ENCODE results near the gene REV1. TPM values are rescaled to one million over a fixed set of nuclear protein-coding genes. Genes with fewer than 3 reads are reported as not detected.

The REV1 gene
- total RNA-seq (2022) (38.7 and 49.0 TPM in 2 replicates), Bru-seq, nascent RNA (percentile 91 among the genes with signal in this experiment), BruChase-seq, experiment 1, labeled RNA remaining after a 6-hour chase (percentile 76 among the genes with signal in this experiment), BruChase-seq, experiment 2, labeled RNA remaining after a 2-hour chase (percentile 83 among the genes with signal in this experiment)
- long read RNA-seq, full-length matches to known transcripts: 3 of 24 reads
- long read RNA-seq, partial matches to known transcripts: 12 of 24 reads
- long read RNA-seq, other reads (novel, unspliced or antisense): 9 of 24 reads

DNA sequence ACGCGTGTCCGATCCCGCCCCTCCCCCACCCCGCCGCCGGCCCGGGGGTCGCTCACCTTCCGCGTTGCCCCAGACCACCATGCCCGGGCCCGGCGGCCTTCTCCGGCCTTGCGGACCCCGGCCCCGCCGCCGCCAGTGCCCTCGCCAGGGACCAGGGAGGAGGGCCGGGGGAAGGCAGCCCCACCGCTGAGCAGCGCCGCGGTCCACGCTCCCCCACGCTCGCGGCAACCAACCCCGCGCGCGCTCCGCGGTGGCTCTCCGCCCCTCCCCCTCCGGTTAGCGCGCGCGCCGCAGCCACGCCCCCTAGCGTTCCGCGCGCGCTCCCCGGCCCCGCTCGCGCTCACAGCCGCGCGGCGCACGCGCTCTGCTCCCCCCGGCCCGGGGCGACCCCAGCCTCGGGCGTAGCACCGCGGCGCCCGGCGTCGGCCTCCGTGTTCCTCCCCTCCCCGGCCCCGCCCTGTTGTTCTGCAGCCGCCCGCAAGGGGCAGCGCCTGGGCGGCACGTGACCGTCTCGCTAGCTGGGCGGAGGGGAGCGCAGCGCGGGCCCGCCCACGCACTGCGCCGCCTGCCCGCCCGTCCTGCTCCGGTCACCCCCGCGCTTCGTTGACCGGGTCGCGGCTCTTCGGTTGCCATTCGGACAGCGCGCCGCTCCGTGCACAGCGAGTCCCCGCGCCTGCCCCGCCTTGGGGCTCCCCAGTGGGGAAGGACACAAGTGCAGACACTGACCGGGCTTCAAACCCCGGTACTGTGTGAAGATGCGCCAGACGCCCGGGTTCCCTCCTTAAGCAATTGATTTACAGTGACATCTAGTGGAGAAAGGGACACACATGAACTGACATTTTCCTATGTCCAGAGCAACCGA is at the start of gene REV1:
REV1 (minus strand) TSS at position 257 of the 862 bp plus-strand sequence. CDS start 25,042 bp downstream, outside the sequence.
- Mint-ChIP-seq H3K4me1 (ENCODE audit: low read depth, unreplicated experiment) (peaks cover 26% of the 10 kb centered on the region), H3K27ac (ENCODE audit: unreplicated experiment) (peak within 1 kb of the TSS; percentile 97), H3K9me3 (ENCODE audit: low read depth, unreplicated experiment) (no peaks in the 10 kb centered on the region), H3K36me3 (ENCODE audit: insufficient read depth, unreplicated experiment) (peaks cover 26% of the 10 kb centered on the region), H3K4me3 (ENCODE audit: low read depth, unreplicated experiment) (peak within 1 kb of the TSS; percentile 94), H3K27me3 (ENCODE audit: unreplicated experiment) (peaks cover 21% of the 10 kb centered on the region)
- no TSS peak for BruUV-seq (replicated peaks)
- TF ChIP-seq CTCF (IDR thresholded peaks at IDR 0.05; ENCODE audit: unreplicated experiment): peak; percentile 75
- peak; percentile 96 for DNase-seq
- intact Hi-C loops (cut with micrococcal nuclease; ENCODE audit: unreplicated experiment): loop anchor here (5.0 kb wide), 1 partner anchor 308 kb away; the partner anchor contains the start of genes MITD1 and MRPL30
- CTCF ChIA-PET: no interaction called here

GRCh38 chr2:99537910-99538485 is 48.2 kb upstream of the REV1 start:
- BruUV-seq (replicated peaks): no TSS peak
- Mint-ChIP-seq H3K27me3 (ENCODE audit: unreplicated experiment) (peaks cover 19% of the 10 kb centered on the region), H3K27ac (ENCODE audit: unreplicated experiment) (no peak overlapping the region), H3K4me1 (ENCODE audit: low read depth, unreplicated experiment) (no peaks in the 10 kb centered on the region), H3K4me3 (ENCODE audit: low read depth, unreplicated experiment) (no peak overlapping the region), H3K36me3 (ENCODE audit: insufficient read depth, unreplicated experiment) (no peaks in the 10 kb centered on the region), H3K9me3 (ENCODE audit: low read depth, unreplicated experiment) (no peaks in the 10 kb centered on the region)
- CTCF ChIA-PET: no interaction called here
- no peak for DNase-seq
- intact Hi-C loops (cut with micrococcal nuclease; ENCODE audit: unreplicated experiment): no loop called here
- no peak for TF ChIP-seq CTCF (IDR thresholded peaks at IDR 0.05; ENCODE audit: unreplicated experiment)

GRCh38 chr2:99524056-99524455 is 34.2 kb upstream of the REV1 start:
- Mint-ChIP-seq H3K36me3 (ENCODE audit: insufficient read depth, unreplicated experiment) (no peaks in the 10 kb centered on the region), H3K9me3 (ENCODE audit: low read depth, unreplicated experiment) (no peaks in the 10 kb centered on the region), H3K27me3 (ENCODE audit: unreplicated experiment) (peaks cover 31% of the 10 kb centered on the region), H3K4me1 (ENCODE audit: low read depth, unreplicated experiment) (no peaks in the 10 kb centered on the region), H3K4me3 (ENCODE audit: low read depth, unreplicated experiment) (no peak overlapping the region), H3K27ac (ENCODE audit: unreplicated experiment) (no peak overlapping the region)
- CTCF ChIA-PET: no interaction called here
- no peak for TF ChIP-seq CTCF (IDR thresholded peaks at IDR 0.05; ENCODE audit: unreplicated experiment)
- no peak for DNase-seq
- intact Hi-C loops (cut with micrococcal nuclease; ENCODE audit: unreplicated experiment): no loop called here
- no TSS peak for BruUV-seq (replicated peaks)

DNA sequence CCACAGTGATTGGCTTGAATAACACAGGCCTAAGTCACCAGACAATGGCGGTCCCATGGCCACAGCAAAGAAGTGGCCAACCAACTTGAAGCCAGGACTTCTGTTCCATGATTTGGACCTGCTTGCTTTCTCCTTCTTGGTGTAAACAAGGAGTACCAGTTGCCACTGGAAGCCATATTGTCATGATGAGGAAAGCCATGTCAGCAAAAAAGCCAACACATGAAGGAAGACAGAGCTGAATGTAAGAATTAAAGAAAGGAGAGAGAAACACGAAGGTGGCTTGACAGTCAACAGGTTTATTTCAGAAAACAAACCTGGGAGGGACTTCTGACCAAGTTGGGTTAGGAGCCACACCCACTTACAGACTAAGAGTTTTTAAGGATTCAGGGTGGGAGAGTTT is 32.3 kb upstream of the REV1 start:
- intact Hi-C loops (cut with micrococcal nuclease; ENCODE audit: unreplicated experiment): no loop called here
- BruUV-seq (replicated peaks): no TSS peak
- H3K4me3 Mint-ChIP-seq (ENCODE audit: low read depth, unreplicated experiment): no peak overlapping the region
- CTCF ChIA-PET: no interaction called here
- no peaks in the 10 kb centered on the region for H3K4me1 Mint-ChIP-seq (ENCODE audit: low read depth, unreplicated experiment)
- H3K9me3 Mint-ChIP-seq (ENCODE audit: low read depth, unreplicated experiment): no peaks in the 10 kb centered on the region
- H3K27me3 Mint-ChIP-seq (ENCODE audit: unreplicated experiment): peaks cover 40% of the 10 kb centered on the region
- no peaks in the 10 kb centered on the region for H3K36me3 Mint-ChIP-seq (ENCODE audit: insufficient read depth, unreplicated experiment)
- no peak for TF ChIP-seq CTCF (IDR thresholded peaks at IDR 0.05; ENCODE audit: unreplicated experiment)
- no peak for DNase-seq
- H3K27ac Mint-ChIP-seq (ENCODE audit: unreplicated experiment): no peak overlapping the region

All from Calu3 (cell line).